ENCODE data around the gene FGD3. TPM values are rescaled to one million over a fixed set of nuclear protein-coding genes. Genes with fewer than 3 reads are reported as not detected.
A peak's percentile ranks its signal among the peaks of the same experiment; 100 is the strongest.

FGD3 gene
- total RNA-seq, 1 experiment from 2014 or later: 0.20 TPM

- DNase-seq (ENCODE audit: low read depth): no peak
Observed at GRCh38 chr9:93052791-93053540, 105.6 kb downstream of the FGD3 start.

GRCh38 chr9:93053781-93054331 lies 106.5 kb downstream of the FGD3 start:
- DNase-seq (ENCODE audit: low read depth): no peak

- no peak for DNase-seq (ENCODE audit: low read depth)
Observed at GRCh38 chr9:93054758-93055704, 107.7 kb downstream of the FGD3 start.

DNA sequence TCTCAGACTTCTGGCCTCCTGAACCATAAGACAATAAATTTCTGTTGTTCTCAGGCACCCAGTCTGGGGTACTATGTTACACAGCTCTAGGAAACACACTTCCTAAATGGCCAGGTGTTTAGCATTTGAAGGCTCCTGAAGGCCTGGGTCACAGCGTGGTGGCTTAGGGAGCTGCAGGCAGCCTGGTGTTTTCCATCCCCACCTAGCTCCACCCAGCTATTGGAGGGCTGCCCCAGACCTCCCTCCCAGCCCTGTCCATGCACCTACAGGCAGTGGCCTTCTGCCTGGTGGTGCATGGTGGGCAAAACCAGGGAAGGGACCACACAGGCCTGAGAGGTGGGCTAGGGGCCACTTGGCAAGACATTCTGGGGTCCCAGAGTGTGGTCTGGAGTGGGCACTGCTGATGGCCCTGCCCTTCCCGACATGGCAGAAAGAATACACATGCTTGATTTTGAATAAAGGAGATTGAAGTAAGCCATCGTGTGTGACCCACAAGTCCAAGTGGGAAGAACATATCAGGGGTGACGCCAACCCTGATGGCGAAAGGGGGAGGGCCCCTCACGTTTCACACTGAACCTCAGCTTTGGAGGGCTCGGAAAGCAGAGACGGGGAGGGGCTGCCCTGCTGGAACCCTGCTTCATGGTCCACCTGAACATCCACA lies 109.8 kb downstream of the FGD3 start:
- DNase-seq (ENCODE audit: low read depth): no peak

DNA sequence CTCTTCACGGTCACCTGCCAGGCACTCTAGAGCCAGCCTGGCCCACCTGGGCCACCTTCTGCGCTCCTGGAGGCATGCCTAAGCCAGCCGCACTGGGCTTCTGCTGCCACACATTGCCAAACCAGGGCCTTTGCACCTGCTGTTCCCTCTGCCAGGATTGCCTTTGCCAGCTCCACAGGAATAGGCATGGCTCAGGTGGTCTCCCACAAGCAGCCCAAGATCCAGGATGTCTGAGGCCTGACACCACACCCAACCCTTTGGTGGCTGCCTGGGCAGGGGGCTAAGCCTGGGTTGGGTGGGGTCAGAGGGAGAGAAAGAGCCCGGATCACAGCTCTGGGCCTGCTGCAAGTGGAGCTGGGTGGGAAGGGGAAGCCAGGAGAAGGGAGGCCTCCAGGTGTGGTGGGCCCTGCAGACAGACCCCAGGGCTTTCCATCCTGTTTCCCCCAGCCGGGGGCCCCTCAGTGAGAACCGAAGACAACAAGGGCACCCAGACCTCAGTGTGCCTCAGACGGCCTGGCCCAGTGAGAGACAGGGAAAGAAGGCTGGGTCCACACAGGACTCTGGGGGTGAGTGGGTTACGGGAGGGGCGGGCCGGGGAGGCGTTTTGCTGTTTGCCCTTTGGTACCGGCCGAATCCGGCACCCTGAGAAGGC lies 110.5 kb downstream of the FGD3 start:
- DNase-seq (ENCODE audit: low read depth): no peak

- peak; percentile 18 for DNase-seq (ENCODE audit: low read depth)
Observed at GRCh38 chr9:93058355-93059010, 111.2 kb downstream of the FGD3 start, which contains the start of gene SUSD3. Gene SUSD3, plus strand, starts transcription at chr9:93058701. Its CDS starts 42 bp downstream, at chr9:93058743.

DNA sequence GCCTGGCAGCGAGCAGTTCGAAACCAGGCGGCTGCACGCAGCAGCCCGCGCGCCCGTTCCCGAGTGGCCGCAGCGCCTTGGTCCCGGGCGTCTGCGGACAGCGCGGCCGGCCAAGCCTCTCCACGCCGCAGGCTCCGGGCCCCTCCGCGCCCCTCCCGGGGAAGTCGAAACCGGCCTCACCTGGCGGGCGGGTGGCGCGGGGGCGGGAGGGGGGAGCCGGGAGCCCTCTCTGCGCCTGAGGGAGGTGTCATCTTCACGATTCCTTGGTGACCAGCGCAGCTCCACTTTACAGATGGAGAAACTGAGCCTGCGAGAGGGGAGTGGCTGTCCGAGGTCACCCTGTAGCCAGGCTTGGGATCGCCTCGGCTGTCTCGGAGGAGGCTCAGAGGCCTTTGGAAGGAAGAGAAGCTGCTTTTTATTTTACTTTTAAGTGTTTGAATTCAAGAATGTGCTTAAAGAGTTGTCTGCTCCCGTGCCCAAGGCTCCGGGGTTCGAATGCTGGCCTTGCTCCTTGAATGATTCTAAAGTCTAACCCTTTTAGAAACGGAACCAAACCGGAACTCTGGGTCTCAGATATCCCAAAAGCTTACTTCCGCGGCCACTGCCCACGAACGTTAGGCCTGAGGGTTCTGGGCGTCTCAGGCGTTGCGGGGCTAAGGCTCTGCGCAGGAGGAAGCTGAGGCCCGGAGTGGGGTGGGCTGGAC lies 111.8 kb downstream of the FGD3 start:
- DNase-seq (ENCODE audit: low read depth): no peak

- DNase-seq (ENCODE audit: low read depth): no peak
Observed at GRCh38 chr9:93059715-93060578, 112.6 kb downstream of the FGD3 start.

- DNase-seq (ENCODE audit: low read depth): peak; percentile 84
Observed at GRCh38 chr9:93060746-93061259, 113.5 kb downstream of the FGD3 start.

- DNase-seq (ENCODE audit: low read depth): no peak
Observed at GRCh38 chr9:93061260-93061751, 114.0 kb downstream of the FGD3 start.

DNA sequence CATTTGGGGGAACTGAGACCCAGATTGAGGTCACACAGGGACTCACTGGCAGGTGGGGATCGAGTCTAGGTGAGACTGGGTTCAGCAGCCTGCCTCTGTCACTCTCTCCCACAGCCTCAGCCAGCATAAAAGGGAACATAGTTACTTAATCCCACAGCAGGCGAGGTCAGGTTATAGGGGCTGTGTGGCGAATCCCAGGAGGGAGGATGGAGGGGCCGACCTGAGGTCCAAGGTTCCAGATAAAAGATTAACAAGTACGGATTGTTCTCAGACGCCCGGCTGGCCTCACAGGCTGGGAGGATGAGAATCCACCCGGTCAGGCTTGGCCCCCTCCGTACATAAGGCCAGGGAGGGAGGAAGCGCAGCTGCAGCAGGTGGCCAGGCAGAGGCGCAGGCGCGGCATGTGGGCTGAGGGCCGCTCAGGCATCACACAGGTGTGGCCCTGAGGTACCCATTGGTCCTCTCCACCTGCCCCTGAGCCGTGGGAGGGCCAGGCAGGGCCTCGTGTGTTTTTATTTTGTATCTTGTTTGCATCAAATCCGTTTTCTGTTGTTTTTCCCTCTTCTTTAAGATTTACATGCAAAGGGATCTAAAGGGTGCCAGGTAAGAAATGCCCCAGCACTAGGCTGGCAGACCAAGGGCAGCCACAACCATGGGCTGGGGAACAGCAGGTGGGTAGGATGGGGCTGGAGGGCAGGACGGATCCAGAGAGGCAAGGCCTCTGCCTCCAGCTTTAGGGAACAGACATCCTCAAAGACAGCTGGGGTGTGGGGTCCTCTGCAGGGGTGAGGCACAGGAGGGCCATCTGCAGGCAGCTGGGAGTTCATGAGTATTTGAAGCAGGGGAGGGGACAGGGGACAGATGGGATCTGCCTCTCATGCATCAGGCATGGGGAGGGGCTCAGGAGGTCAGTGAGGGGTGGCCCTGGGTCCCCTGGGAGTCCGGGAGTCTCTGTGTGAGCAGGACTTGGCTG lies 114.8 kb downstream of the FGD3 start:
- DNase-seq (ENCODE audit: low read depth): no peak

DNA sequence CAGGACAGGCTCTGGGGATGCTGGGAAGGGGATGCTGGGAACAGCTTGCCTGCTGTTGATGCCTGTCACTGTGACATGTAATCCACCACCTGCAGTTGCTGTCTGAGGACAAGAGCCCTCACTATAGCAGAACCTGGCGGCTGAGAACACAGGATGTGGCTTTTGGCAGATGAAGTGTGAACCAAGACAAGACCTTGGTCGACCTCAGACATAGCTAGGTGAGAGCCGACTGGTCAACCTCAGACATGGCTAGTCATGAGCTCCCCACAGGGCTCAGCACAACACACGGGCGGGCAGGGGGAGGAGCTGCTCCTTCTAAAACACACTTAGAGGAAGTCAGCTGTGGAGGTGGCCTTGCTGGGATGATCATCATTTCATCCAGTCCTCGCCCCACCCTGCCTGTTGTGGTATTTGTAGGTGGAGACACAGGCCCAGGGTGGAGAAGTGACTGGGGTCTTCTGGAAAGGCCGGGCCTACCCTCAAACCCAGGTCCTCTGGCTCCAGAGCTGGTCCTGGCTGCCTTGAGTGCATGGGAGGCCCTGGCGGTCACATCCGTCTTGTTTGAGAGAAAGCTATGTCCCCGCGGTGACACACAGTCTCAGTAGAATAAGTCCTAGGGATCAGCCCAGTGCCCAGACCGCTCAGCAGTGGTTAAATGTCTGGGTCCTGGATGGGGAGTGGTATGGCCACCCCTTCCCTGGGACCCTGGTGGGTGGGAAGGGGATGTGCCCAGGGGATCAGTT lies 117.2 kb downstream of the FGD3 start:
- DNase-seq (ENCODE audit: low read depth): peak; percentile 76

DNA sequence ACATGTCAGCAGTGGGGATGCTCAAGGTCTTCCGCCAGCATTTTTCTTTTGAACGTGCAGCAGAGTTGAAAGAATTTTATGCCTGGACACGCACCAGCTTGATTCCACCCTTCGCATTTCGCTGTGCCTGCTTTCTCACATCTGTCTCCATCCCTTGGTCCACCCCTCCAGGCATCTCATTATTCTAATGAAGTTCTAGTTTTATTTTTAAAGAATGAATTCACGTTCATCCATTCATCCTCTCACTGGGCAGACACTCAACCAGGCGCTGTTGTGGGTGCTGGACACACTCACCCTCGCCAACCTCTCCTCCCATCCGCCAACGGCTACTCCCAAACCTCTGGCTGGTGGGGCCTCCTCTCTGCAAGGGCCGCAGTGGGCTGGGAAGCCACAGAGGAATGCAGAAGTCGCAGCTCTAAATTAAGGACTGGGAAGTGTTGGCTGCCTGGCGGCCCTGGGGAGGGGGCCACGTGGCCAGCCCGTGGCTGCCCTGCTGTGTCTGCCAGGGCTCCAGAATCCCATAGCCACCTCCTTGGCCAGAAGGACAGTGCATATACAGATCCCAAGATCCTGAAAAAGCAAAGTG lies 117.9 kb downstream of the FGD3 start:
- DNase-seq (ENCODE audit: low read depth): no peak

- DNase-seq (ENCODE audit: low read depth): no peak
Observed at GRCh38 chr9:93066978-93067603, 119.8 kb downstream of the FGD3 start.

GRCh38 chr9:93068956-93069355 lies 121.6 kb downstream of the FGD3 start:
- no peak for DNase-seq (ENCODE audit: low read depth)

DNA sequence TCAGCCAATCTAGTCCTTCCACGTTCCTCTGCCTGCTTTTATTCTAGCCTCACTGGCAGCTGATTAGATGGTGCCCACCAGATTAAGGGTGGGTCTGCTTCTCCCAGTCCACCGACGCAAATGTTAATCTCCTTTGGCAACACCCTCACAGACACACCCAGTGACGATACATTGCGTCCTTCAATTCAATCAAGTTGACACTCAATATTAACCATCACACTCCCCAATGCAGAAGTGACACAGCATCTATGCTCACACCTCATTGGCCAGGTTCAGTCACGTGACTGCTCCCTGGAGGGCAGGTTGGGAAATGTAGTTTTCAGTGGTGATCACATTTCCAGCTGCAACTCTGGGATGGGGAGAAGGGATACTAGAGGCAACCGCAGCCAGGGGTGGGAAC lies 124.1 kb downstream of the FGD3 start:
- peak; percentile 42 for DNase-seq (ENCODE audit: low read depth)

Measured in M059J (cell line).